SKM-1 (cell line): ENCODE measurements around the gene H2AZ1.
A peak's percentile ranks its signal among the peaks of the same experiment; 100 is the strongest.

Source experiments
- DNase-seq: peaks from one replicate; lab custom pipeline; 2025; ENCODE audit not compliant: unreplicated experiment; lab: John Stamatoyannopoulos, UW

Gene H2AZ1

GRCh38 chr4:99946356-99947189, 3.5 kb downstream of the H2AZ1 start, which contains the start of gene DNAJB14:
Gene DNAJB14, minus strand, starts transcription at chr4:99946618. Its CDS starts 47 bp downstream, at chr4:99946571.
- peak; percentile 45 for DNase-seq

- DNase-seq = no peak
Measured at GRCh38 chr4:99945718-99946355, 4.2 kb downstream of the H2AZ1 start.

GRCh38 chr4:99943904-99944437, 6.1 kb downstream of the H2AZ1 start:
- DNase-seq = no peak

- no peak for DNase-seq
Measured at GRCh38 chr4:99938243-99938753, 11.8 kb downstream of the H2AZ1 start.

- no peak for DNase-seq
Measured at GRCh38 chr4:99934891-99935290, 15.2 kb downstream of the H2AZ1 start.

- no peak for DNase-seq
Measured at GRCh38 chr4:99927566-99927965, 22.5 kb downstream of the H2AZ1 start.

GRCh38 chr4:99921174-99921573, 28.9 kb downstream of the H2AZ1 start:
- no peak for DNase-seq

- DNase-seq = no peak
Measured at GRCh38 chr4:99918656-99919055, 31.4 kb downstream of the H2AZ1 start.

GRCh38 chr4:99917575-99917974, 32.5 kb downstream of the H2AZ1 start:
- no peak for DNase-seq

GRCh38 chr4:99915449-99915848, 34.6 kb downstream of the H2AZ1 start:
- no peak for DNase-seq
